GM19193 (cell line): ENCODE measurements around the gene SEZ6L.

ENCODE experiments used
- POLR2A ChIP-seq: IDR thresholded peaks from 4 replicates; pipeline ENCODE4 v1.6.1; 2011; ENCODE audit not compliant: insufficient read depth, insufficient read length; ENCODE audit errors: extremely low read depth

The SEZ6L gene

GRCh38 chr22:26391091-26391490 lies 221.8 kb downstream of the SEZ6L start:
- TF ChIP-seq POLR2A, result no peak

- no peak for TF ChIP-seq POLR2A
These were observed 222.4 kb downstream of the SEZ6L start for GRCh38 chr22:26391623-26392022.

- no peak for TF ChIP-seq POLR2A
These were observed 224.7 kb downstream of the SEZ6L start for GRCh38 chr22:26393929-26394328.

GRCh38 chr22:26394777-26395176 lies 225.5 kb downstream of the SEZ6L start:
- no peak for TF ChIP-seq POLR2A

GRCh38 chr22:26395926-26396325 lies 226.7 kb downstream of the SEZ6L start:
- no peak for TF ChIP-seq POLR2A

GRCh38 chr22:26398741-26399153 lies 229.5 kb downstream of the SEZ6L start:
- no peak for TF ChIP-seq POLR2A

- no peak for TF ChIP-seq POLR2A
These were observed 230.0 kb downstream of the SEZ6L start for GRCh38 chr22:26399289-26399688.

GRCh38 chr22:26401726-26402125 lies 232.5 kb downstream of the SEZ6L start:
- no peak for TF ChIP-seq POLR2A

- no peak for TF ChIP-seq POLR2A
These were observed 235.7 kb downstream of the SEZ6L start for GRCh38 chr22:26404851-26405421.

- no peak for TF ChIP-seq POLR2A
These were observed 236.9 kb downstream of the SEZ6L start for GRCh38 chr22:26406118-26406517.

- TF ChIP-seq POLR2A, result no peak
These were observed 240.6 kb downstream of the SEZ6L start for GRCh38 chr22:26409719-26410335.

- no peak for TF ChIP-seq POLR2A
These were observed 241.1 kb downstream of the SEZ6L start for GRCh38 chr22:26410386-26410785.

GRCh38 chr22:26414347-26414746 lies 245.1 kb downstream of the SEZ6L start:
- no peak for TF ChIP-seq POLR2A

GRCh38 chr22:26416256-26416655 lies 247.0 kb downstream of the SEZ6L start:
- no peak for TF ChIP-seq POLR2A

GRCh38 chr22:26416670-26417276 lies 247.5 kb downstream of the SEZ6L start:
- TF ChIP-seq POLR2A, result no peak

GRCh38 chr22:26417406-26417805 lies 248.1 kb downstream of the SEZ6L start:
- TF ChIP-seq POLR2A, result no peak

GRCh38 chr22:26418620-26419019 lies 249.4 kb downstream of the SEZ6L start:
- TF ChIP-seq POLR2A, result no peak

- TF ChIP-seq POLR2A, result no peak
These were observed 257.7 kb downstream of the SEZ6L start for GRCh38 chr22:26426924-26427323.
